Measurements from ENCODE around the gene BMERB1. TPM values are rescaled to one million over a fixed set of nuclear protein-coding genes. Genes with fewer than 3 reads are reported as not detected.
A peak's percentile ranks its signal among the peaks of the same experiment; 100 is the strongest.

Gene BMERB1
- polyA plus RNA-seq, 4 donors: 0.89 to 20.9 (median 4.7) TPM

GRCh38 chr16:15598648-15599190 lies 164.3 kb downstream of the BMERB1 start:
- Histone ChIP-seq H3K27ac (ENCODE audit: low read depth in 1 of 3, low read length in 2 of 3) (no peak overlapping the region), H3K9me3 (ENCODE audit: control insufficient read depth in 2 of 2, insufficient read depth in 1 of 2, low read depth in 1 of 2, low read length in 1 of 2) (no peaks in the 10 kb centered on the region), H3K36me3 (ENCODE audit: control insufficient read depth in 3 of 3, insufficient read depth in 2 of 3, low read depth in 1 of 3, low read length in 3 of 3) (peaks cover 16 to 67% (median 44%) of the 10 kb centered on the region in 3 donors), H3K27me3 (ENCODE audit: control insufficient read depth in 3 of 3, insufficient read depth in 3 of 3, low read length in 3 of 3) (no peaks in the 10 kb centered on the region), H3K4me3 (ENCODE audit: low read depth in 1 of 3, low read length in 3 of 3) (no peak overlapping the region), H3K4me1 (ENCODE audit: control insufficient read depth in 3 of 3, insufficient read depth in 2 of 3, low read depth in 1 of 3, low read length in 2 of 3) (no peaks in the 10 kb centered on the region)
- DNase-seq (no peak), FAIRE-seq (no peak)
- WGBS, 3 donors: 84 to 90% (median 86%) methylated on average over 17 of the region's 17 CpGs

- Histone ChIP-seq H3K9me3 (ENCODE audit: control insufficient read depth in 2 of 2, insufficient read depth in 1 of 2, low read depth in 1 of 2, low read length in 1 of 2) (no peaks in the 10 kb centered on the region), H3K36me3 (ENCODE audit: control insufficient read depth in 3 of 3, insufficient read depth in 2 of 3, low read depth in 1 of 3, low read length in 3 of 3) (peaks cover 16 to 70% (median 49%) of the 10 kb centered on the region in 3 donors), H3K4me3 (ENCODE audit: low read depth in 1 of 3, low read length in 3 of 3) (no peak overlapping the region), H3K4me1 (ENCODE audit: control insufficient read depth in 3 of 3, insufficient read depth in 2 of 3, low read depth in 1 of 3, low read length in 2 of 3) (no peaks in the 10 kb centered on the region), H3K27me3 (ENCODE audit: control insufficient read depth in 3 of 3, insufficient read depth in 3 of 3, low read length in 3 of 3) (no peaks in the 10 kb centered on the region), H3K27ac (ENCODE audit: low read depth in 1 of 3, low read length in 2 of 3) (no peak overlapping the region)
- DNase-seq (no peak), FAIRE-seq (no peak)
- 95 to 97% (median 96%) methylated on average over 21 of the region's 21 CpGs for WGBS, 3 donors
Observed at GRCh38 chr16:15599303-15600070, 165.1 kb downstream of the BMERB1 start.

GRCh38 chr16:15601212-15601879 lies 167.0 kb downstream of the BMERB1 start:
- no peak for FAIRE-seq
- no peaks in the 10 kb centered on the region for H3K4me1 ChIP-seq (ENCODE audit: control insufficient read depth in 3 of 3, insufficient read depth in 2 of 3, low read depth in 1 of 3, low read length in 2 of 3)
- H3K27me3 ChIP-seq (ENCODE audit: control insufficient read depth in 3 of 3, insufficient read depth in 3 of 3, low read length in 3 of 3): no peaks in the 10 kb centered on the region
- no peak overlapping the region for H3K4me3 ChIP-seq (ENCODE audit: low read depth in 1 of 3, low read length in 3 of 3)
- no peak overlapping the region for H3K27ac ChIP-seq (ENCODE audit: low read depth in 1 of 3, low read length in 2 of 3)
- H3K9me3 ChIP-seq (ENCODE audit: control insufficient read depth in 2 of 2, insufficient read depth in 1 of 2, low read depth in 1 of 2, low read length in 1 of 2): no peaks in the 10 kb centered on the region
- peaks cover 11 to 79% (median 50%) of the 10 kb centered on the region in 3 donors for H3K36me3 ChIP-seq (ENCODE audit: control insufficient read depth in 3 of 3, insufficient read depth in 2 of 3, low read depth in 1 of 3, low read length in 3 of 3)
- 90 to 95% (median 94%) methylated on average over 9 of the region's 9 CpGs for whole genome bisulfite sequencing, 3 donors
- DNase-seq: no peak

- Histone ChIP-seq H3K27me3 (ENCODE audit: control insufficient read depth in 3 of 3, insufficient read depth in 3 of 3, low read length in 3 of 3) (no peaks in the 10 kb centered on the region), H3K36me3 (ENCODE audit: control insufficient read depth in 3 of 3, insufficient read depth in 2 of 3, low read depth in 1 of 3, low read length in 3 of 3) (peaks cover 11 to 83% (median 55%) of the 10 kb centered on the region in 3 donors), H3K4me3 (ENCODE audit: low read depth in 1 of 3, low read length in 3 of 3) (no peak overlapping the region), H3K27ac (ENCODE audit: low read depth in 1 of 3, low read length in 2 of 3) (no peak overlapping the region), H3K4me1 (ENCODE audit: control insufficient read depth in 3 of 3, insufficient read depth in 2 of 3, low read depth in 1 of 3, low read length in 2 of 3) (no peaks in the 10 kb centered on the region), H3K9me3 (ENCODE audit: control insufficient read depth in 2 of 2, insufficient read depth in 1 of 2, low read depth in 1 of 2, low read length in 1 of 2) (no peaks in the 10 kb centered on the region)
- WGBS, 3 donors: 96 to 97% (median 96%) methylated on average over 23 of the region's 23 CpGs
- FAIRE-seq (no peak), DNase-seq (no peak)
Observed at GRCh38 chr16:15602285-15603044, 168.1 kb downstream of the BMERB1 start.

DNA sequence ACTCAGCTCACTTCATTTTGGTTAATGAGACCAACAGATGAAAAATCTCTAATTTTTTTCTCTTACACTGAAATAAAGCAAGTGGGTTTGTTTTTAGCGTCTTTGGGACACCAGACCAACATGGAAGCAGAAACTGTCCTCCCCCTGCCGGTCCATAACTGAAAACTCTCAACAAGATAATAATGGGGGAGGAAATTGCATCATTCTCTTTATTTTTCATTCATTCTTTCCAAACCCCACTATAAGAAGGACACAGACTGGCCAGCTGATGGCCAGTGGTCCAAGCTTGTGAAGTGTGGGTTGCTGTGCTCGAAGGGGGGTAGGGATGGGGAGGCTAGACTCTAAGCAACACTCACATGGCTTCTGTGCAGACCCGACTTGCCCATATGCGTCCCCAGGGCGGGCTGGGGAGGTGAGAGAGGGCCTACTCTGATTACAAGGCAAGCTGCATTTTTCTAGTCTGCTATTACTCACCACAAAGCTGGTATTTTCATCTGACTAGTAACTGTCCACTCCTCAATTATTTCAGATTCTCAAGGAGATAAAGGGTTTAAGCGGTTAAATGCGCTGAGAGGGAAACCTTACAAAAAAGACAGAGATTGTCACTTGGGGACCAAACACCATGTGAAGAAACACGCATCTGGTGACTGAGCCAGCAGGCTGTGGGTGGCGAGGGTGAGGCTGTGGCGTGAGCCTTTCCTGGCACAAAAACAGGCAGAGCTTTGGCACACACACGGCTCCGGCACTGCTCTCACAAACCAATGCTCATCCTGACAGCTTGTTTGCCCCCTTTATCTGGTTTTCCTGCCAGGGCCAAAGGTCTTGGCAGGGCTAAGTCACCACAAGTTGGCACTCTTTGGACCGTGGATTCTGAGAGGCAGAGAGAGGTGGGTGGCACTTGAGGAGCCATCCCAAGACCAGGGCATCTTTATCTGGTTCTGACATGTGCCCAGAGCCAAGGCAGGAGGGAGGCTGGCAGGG lies 170.4 kb downstream of the BMERB1 start:
- Histone ChIP-seq H3K27me3 (ENCODE audit: control insufficient read depth in 3 of 3, insufficient read depth in 3 of 3, low read length in 3 of 3) (no peaks in the 10 kb centered on the region), H3K36me3 (ENCODE audit: control insufficient read depth in 3 of 3, insufficient read depth in 2 of 3, low read depth in 1 of 3, low read length in 3 of 3) (peaks cover 13 to 69% (median 39%) of the 10 kb centered on the region in 3 donors), H3K4me1 (ENCODE audit: control insufficient read depth in 3 of 3, insufficient read depth in 2 of 3, low read depth in 1 of 3, low read length in 2 of 3) (no peaks in the 10 kb centered on the region), H3K27ac (ENCODE audit: low read depth in 1 of 3, low read length in 2 of 3) (no peak overlapping the region), H3K9me3 (ENCODE audit: control insufficient read depth in 2 of 2, insufficient read depth in 1 of 2, low read depth in 1 of 2, low read length in 1 of 2) (no peaks in the 10 kb centered on the region), H3K4me3 (ENCODE audit: low read depth in 1 of 3, low read length in 3 of 3) (no peak overlapping the region)
- DNase-seq (peak in 1 of 2 donors; percentile 13), FAIRE-seq (no peak)
- WGBS, 3 donors: 77 to 88% (median 83%) methylated on average over 14 of the region's 14 CpGs

DNA sequence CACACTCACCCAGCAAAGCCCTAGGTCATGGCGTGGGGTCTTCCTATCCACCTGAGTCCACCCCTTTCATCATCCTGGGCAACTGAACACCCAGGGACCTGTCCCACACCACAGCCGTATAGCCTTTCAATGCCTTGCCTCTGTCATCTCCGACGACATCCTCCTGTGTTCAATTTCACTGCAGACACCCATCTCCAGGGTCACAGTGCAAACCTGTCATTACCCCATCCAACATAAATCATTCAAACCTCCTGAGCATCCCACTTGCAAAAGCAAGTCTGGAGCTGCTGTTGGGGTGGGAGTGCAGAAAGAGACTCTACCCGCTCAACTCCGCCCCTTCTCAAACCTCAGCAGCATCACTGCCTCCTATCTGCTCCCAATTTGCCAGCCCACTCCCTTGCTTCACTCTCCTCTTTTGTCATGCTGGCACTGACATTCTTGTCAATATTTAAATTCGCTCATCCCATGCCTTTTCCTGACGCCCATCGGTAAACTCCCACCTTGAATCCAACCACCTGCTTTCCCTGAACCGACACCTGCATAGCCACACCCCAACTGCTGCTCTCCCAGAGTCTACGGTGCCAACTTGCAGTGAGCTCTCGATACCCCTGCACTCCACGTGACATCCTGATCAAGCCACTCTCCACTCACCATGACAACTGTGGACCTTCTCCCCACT lies 171.6 kb downstream of the BMERB1 start:
- Histone ChIP-seq H3K4me3 (ENCODE audit: low read depth in 1 of 3, low read length in 3 of 3) (no peak overlapping the region), H3K27ac (ENCODE audit: low read depth in 1 of 3, low read length in 2 of 3) (no peak overlapping the region), H3K27me3 (ENCODE audit: control insufficient read depth in 3 of 3, insufficient read depth in 3 of 3, low read length in 3 of 3) (no peaks in the 10 kb centered on the region), H3K9me3 (ENCODE audit: control insufficient read depth in 2 of 2, insufficient read depth in 1 of 2, low read depth in 1 of 2, low read length in 1 of 2) (no peaks in the 10 kb centered on the region), H3K4me1 (ENCODE audit: control insufficient read depth in 3 of 3, insufficient read depth in 2 of 3, low read depth in 1 of 3, low read length in 2 of 3) (no peaks in the 10 kb centered on the region), H3K36me3 (ENCODE audit: control insufficient read depth in 3 of 3, insufficient read depth in 2 of 3, low read depth in 1 of 3, low read length in 3 of 3) (peaks cover 12 to 67% (median 34%) of the 10 kb centered on the region in 3 donors)
- peak in 1 of 2 donors; percentile 25 for DNase-seq
- FAIRE-seq: no peak
- WGBS, 3 donors: 62 to 88% (median 83%) methylated on average over 13 of the region's 13 CpGs

- H3K4me1 ChIP-seq (ENCODE audit: control insufficient read depth in 3 of 3, insufficient read depth in 2 of 3, low read depth in 1 of 3, low read length in 2 of 3): no peaks in the 10 kb centered on the region
- FAIRE-seq: no peak
Observed at GRCh38 chr16:15606518-15607220, 172.3 kb downstream of the BMERB1 start.

More at GRCh38 chr16:15606518-15607220, 172.3 kb downstream of the BMERB1 start:
- Histone ChIP-seq H3K36me3 (ENCODE audit: control insufficient read depth in 3 of 3, insufficient read depth in 2 of 3, low read depth in 1 of 3, low read length in 3 of 3) (peaks cover 6 to 64% (median 33%) of the 10 kb centered on the region in 3 donors), H3K9me3 (ENCODE audit: control insufficient read depth in 2 of 2, insufficient read depth in 1 of 2, low read depth in 1 of 2, low read length in 1 of 2) (no peaks in the 10 kb centered on the region), H3K27ac (ENCODE audit: low read depth in 1 of 3, low read length in 2 of 3) (no peak overlapping the region), H3K4me3 (ENCODE audit: low read depth in 1 of 3, low read length in 3 of 3) (no peak overlapping the region), H3K27me3 (ENCODE audit: control insufficient read depth in 3 of 3, insufficient read depth in 3 of 3, low read length in 3 of 3) (no peaks in the 10 kb centered on the region)
- DNase-seq: no peak
- WGBS, 3 donors: 90 to 96% (median 93%) methylated on average over 5 of the region's 5 CpGs

Measured in small intestine (tissue), 7 donors.